Endothelial cell of umbilical vein (primary cell): Measurements from ENCODE around the gene MAP4K1. TPM values are rescaled to one million over a fixed set of nuclear protein-coding genes. Genes with fewer than 3 reads are reported as not detected.

Experiments
- BruUV-seq: library from RNA; stranded (reverse); fragments of 400-500 nt; replicated peaks from 2 replicates; lab custom pipeline; 2021; lab: Mats Ljungman, UMichigan
- CTCF ChIA-PET: fragments of 300-600, 350-600 bp; sonication (Branson Sonifier 250); formaldehyde crosslinking; loops from one replicate; lab custom pipeline; 2021; ENCODE audit warnings: antibody characterized with exemption, inconsistent platforms; lab: Charles Lee
- POLR2A ChIA-PET: fragments of 300-600, 350-600 bp; sonication (Branson Sonifier 250); formaldehyde crosslinking; loops from one replicate; lab custom pipeline; 2021; ENCODE audit warnings: antibody characterized with exemption, inconsistent platforms; lab: Charles Lee
- DNase-seq: peaks from one replicate; pipeline ENCODE4 v3.0.0-alpha.2; 2011; ENCODE audit warnings: low read depth, low spot score
- FAIRE-seq: peaks from 2 replicates; lab custom pipeline; 2011; peaks lifted over from hg19 to GRCh38; lab: Jason Lieb, UNC
- H2AFZ ChIP-seq: 2 replicates; pipeline ENCODE4 v1.6.0; 2012; ENCODE audit warnings: low read depth, low read length, control low read depth, inconsistent platforms
- H3K27ac ChIP-seq: 2 replicates; pipeline ENCODE4 v1.5.1; 2011; ENCODE audit warnings: low read depth, mild to moderate bottlenecking, control low read depth, low read length, moderate library complexity; ENCODE audit not compliant: insufficient read depth
- H3K27me3 ChIP-seq, 2 experiments: 2 replicates each; pipeline versions ENCODE4 v1.6.0 to v1.6.1; 2011; ENCODE audit warnings: low read length in 2 of 2, mixed read lengths in 1 of 2; ENCODE audit not compliant: control insufficient read depth in 2 of 2, insufficient read depth in 2 of 2
- H3K36me3 ChIP-seq, 2 experiments: 2 replicates in 1 of 2; 3 replicates in 1 of 2; pipeline ENCODE4 v1.5.1; 2011; ENCODE audit warnings: low read length in 2 of 2, mild to moderate bottlenecking in 1 of 2, moderate library complexity in 1 of 2; ENCODE audit not compliant: control insufficient read depth in 2 of 2, insufficient read depth in 2 of 2; ENCODE audit errors: extremely low read depth in 1 of 2
- H3K4me1 ChIP-seq: 3 replicates; pipeline ENCODE4 v1.5.1; 2011; ENCODE audit warnings: mild to moderate bottlenecking, low read length; ENCODE audit not compliant: control insufficient read depth, insufficient read depth; ENCODE audit errors: extremely low read depth
- H3K4me2 ChIP-seq: 2 replicates; pipeline ENCODE4 v1.6.1; 2011; ENCODE audit warnings: low read length, control low read depth, mixed read lengths; ENCODE audit not compliant: insufficient read depth
- H3K4me3 ChIP-seq, 3 experiments: fragments of 200-600 bp in 1 of 3; sonication (generic), shearing (Covaris generic) in 1 of 3; replicated peaks in 1 of 3; 2 replicates each; pipeline ENCODE4 v1.5.1; 2011 to 2016; ENCODE audit warnings: control low read depth in 3 of 3, low read length in 3 of 3, mild to moderate bottlenecking in 2 of 3, inconsistent platforms in 1 of 3, low read depth in 1 of 3, moderate library complexity in 1 of 3; ENCODE audit not compliant: insufficient read depth in 1 of 3
- H3K79me2 ChIP-seq: 2 replicates; pipeline ENCODE4 v1.6.0; 2012; ENCODE audit warnings: low read length, inconsistent platforms; ENCODE audit not compliant: control insufficient read depth, insufficient read depth
- H3K9ac ChIP-seq: replicated peaks from 2 replicates; pipeline ENCODE3; 2011; ENCODE audit warnings: low read length, control low read depth; ENCODE audit not compliant: insufficient read depth; ENCODE audit errors: extremely low read depth
- H3K9me1 ChIP-seq: replicated peaks from 3 replicates; pipeline ENCODE4 v1.6.0; 2011; ENCODE audit warnings: mild to moderate bottlenecking, low read length; ENCODE audit not compliant: control insufficient read depth, insufficient read depth; ENCODE audit errors: extremely low read depth
- H3K9me3 ChIP-seq: replicated peaks from 2 replicates; pipeline ENCODE4 v1.5.1; 2012; ENCODE audit warnings: low read length, inconsistent platforms; ENCODE audit not compliant: control insufficient read depth, insufficient read depth
- H4K20me1 ChIP-seq: replicated peaks from 2 replicates; pipeline ENCODE3; 2011; ENCODE audit warnings: mild to moderate bottlenecking, low read length; ENCODE audit not compliant: control insufficient read depth, insufficient read depth; ENCODE audit errors: extremely low read depth
- CTCF ChIP-seq, 2 donors: IDR thresholded peaks; 1 replicate in 1 of 2; 2 replicates in 1 of 2; pipeline ENCODE4 v1.5.1; 2011; ENCODE audit warnings: low read length in 2 of 2, mild to moderate bottlenecking in 2 of 2, moderate library complexity in 2 of 2, control low read depth in 1 of 2, inconsistent platforms in 1 of 2, low read depth in 1 of 2; ENCODE audit not compliant: insufficient read depth in 1 of 2; ENCODE audit errors: extremely low read depth in 1 of 2
- EZH2 ChIP-seq: IDR thresholded peaks from 2 replicates; pipeline ENCODE4 v1.6.1; 2012; ENCODE audit warnings: borderline replicate concordance, low read depth, mild to moderate bottlenecking, moderate library complexity, low read length, inconsistent platforms; ENCODE audit not compliant: severe bottlenecking
- FOS ChIP-seq: IDR thresholded peaks from 2 replicates; pipeline ENCODE4 v1.6.1; 2011; ENCODE audit warnings: mild to moderate bottlenecking, low read length, moderate library complexity, borderline replicate concordance; ENCODE audit not compliant: insufficient read depth
- GATA2 ChIP-seq: IDR thresholded peaks from 2 replicates; pipeline ENCODE4 v1.7.0; 2011; ENCODE audit warnings: low read depth, mild to moderate bottlenecking, moderate library complexity, mixed read lengths, low read length; ENCODE audit not compliant: insufficient read length, insufficient read depth
- JUN ChIP-seq: IDR thresholded peaks from 2 replicates; pipeline ENCODE4 v1.6.1; 2011; ENCODE audit warnings: borderline replicate concordance, low read depth; ENCODE audit not compliant: insufficient read length, insufficient read depth
- MYC ChIP-seq: IDR thresholded peaks from one replicate; pipeline ENCODE4 v1.6.1; 2011; ENCODE audit warnings: mild to moderate bottlenecking, low read depth, low read length
- POLR2A ChIP-seq: IDR thresholded peaks from 2 replicates; pipeline ENCODE4 v1.6.1; 2012; ENCODE audit warnings: low read depth, mild to moderate bottlenecking, control low read depth, low read length
- POLR2AphosphoS5 ChIP-seq: IDR thresholded peaks from 2 replicates; pipeline ENCODE4 v1.6.1; 2012; ENCODE audit warnings: low read depth, mild to moderate bottlenecking, control low read depth, low read length, moderate library complexity; ENCODE audit not compliant: insufficient read depth
- dilution Hi-C: fragments of 300-500 bp; cut with MboI; formaldehyde crosslinking; loops from one replicate; pipeline ENCODE4 v1.15.0; 2019; ENCODE audit warnings: low sequenced_read_pairs; ENCODE audit not compliant: extremely low pct_ligation_motif_present
- intact Hi-C: fragments of 100-400 bp; cut with micrococcal nuclease; formaldehyde crosslinking; loops from one replicate; pipeline ENCODE4 v1.10.0; 2022
- polyA plus RNA-seq, 4 experiments: library from polyadenylated mRNA; depleted of rRNA in 3 of 4; stranded (reverse) in 3 of 4; unstranded in 1 of 4; fragments of >200 nt; gene quantifications; 2 replicates each; pipeline versions ENCODE4 v1.2.1 to v1.2.3, GENCODE V29; 2011 to 2012; ENCODE audit warnings: missing spikeins in 1 of 4
- total RNA-seq: library from RNA; stranded (reverse); gene quantifications from 2 replicates; pipeline ENCODE4 v1.2.3, GENCODE V29; 2021
- TF ChIP-seq, protein P1 (sequence below): IDR thresholded peaks from 2 replicates; pipeline ENCODE4 v1.6.1; 2011; ENCODE audit not compliant: insufficient read depth, insufficient read length

The MAP4K1 gene
- total and polyA plus RNA-seq, 2 donors (not counting 3 experiments of a cell fraction or from before 2014, with no cell fraction given), result 0.12 to 1.6 TPM

DNA sequence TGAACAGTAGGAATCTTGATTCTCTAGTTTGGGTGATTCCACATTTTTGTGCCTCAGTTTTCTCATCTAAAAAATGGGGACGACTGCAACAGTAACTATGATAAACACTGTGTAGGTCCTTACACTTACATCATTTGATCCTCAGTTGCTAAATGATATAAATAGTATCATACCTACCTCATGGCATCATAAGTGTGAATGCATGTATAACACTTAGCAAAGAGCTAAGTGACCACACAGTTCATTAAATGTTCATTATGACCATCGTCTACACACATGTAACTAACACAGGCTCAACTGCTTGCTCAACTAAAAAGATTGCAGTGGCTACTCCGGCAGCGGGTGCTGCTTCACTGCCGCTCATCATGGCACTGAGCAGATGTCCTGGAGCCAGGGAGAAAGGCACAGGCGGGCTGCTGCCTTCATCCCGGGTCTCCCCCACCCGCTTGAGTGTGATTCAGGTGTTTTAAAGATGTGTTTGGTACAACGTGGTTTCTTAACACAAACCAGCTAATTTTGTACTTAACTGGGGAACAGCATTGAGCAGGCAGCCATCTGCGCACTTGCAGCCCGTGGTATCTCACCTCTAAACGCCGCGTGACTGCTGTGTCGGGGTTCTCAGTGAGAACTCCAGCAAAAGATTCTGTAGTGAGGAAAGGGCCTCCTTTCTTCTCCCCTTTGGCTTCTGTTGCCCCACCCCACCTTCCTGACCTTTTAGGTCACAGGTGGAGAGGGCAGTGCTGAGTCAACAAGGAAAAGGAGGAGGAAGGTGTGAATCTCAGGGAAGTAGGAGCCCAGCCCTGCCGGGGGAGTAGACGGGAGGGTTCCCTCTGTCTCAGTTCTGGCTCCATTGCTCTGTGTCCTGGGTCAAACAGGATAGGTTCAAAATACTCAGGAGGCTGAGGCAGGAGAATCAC is 18.0 kb upstream of the MAP4K1 start:
- Histone ChIP-seq H3K4me2 (no peak overlapping the region), H3K27ac (no peak overlapping the region), H3K9me3 (no peaks in the 10 kb centered on the region), H3K9me1 (no peaks in the 10 kb centered on the region), H3K9ac (no peak overlapping the region), H4K20me1 (no peaks in the 10 kb centered on the region), H3K4me3 (no peak overlapping the region), H2AFZ (no peak overlapping the region), H3K36me3 (peaks cover 6 to 11% of the 10 kb centered on the region in 2 experiments), H3K4me1 (peaks cover 5% of the 10 kb centered on the region), H3K27me3 (no peaks in the 10 kb centered on the region), H3K79me2 (no peaks in the 10 kb centered on the region)
- FAIRE-seq, result no peak
- no TSS peak for BruUV-seq
- TF ChIP-seq EZH2 (no peak), GATA2 (no peak), MYC (no peak), POLR2A (no peak), FOS (no peak), CTCF (IDR thresholded peaks at IDR 0.05; ENCODE audit: extremely low read depth in 1 of 2, insufficient read depth in 1 of 2, low read depth in 1 of 2, low read length in 2 of 2) (no peak), JUN (no peak), POLR2AphosphoS5 (no peak)
- TF ChIP-seq, protein P1, sequence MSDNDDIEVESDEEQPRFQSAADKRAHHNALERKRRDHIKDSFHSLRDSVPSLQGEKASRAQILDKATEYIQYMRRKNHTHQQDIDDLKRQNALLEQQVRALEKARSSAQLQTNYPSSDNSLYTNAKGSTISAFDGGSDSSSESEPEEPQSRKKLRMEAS, result no peak
- intact Hi-C loops, result loop anchor here (2.0 to 10.0 kb wide), 2 partner anchors 295 to 401 kb away; partner anchors contain the start of genes MRPS12 and SARS2
- dilution Hi-C loops, result no loop called here
- CTCF ChIA-PET, result interaction anchor here (1.2 to 4.4 kb wide), 10 partner anchors 11 to 295 kb away, joined by 4 to 66 read pairs (median 11); partner anchors contain the start of genes ACTN4, EIF3K, FAM98C and MRPS12
- DNase-seq, result no peak
- POLR2A ChIA-PET, result no interaction called here
